Spleen (tissue), 7 donors: ENCODE data around the gene HCN3.

Source experiments
- POLR2A ChIP-seq, 3 donors: fragments of 450-650 bp; IDR thresholded peaks; one replicate each; pipeline ENCODE4 v1.5.1; 2017; ENCODE audit warnings: antibody characterized with exemption in 3 of 3, mild to moderate bottlenecking in 1 of 3
- POLR2AphosphoS5 ChIP-seq, 3 donors: sonication (generic); formaldehyde crosslinking; IDR thresholded peaks; one replicate each; pipeline ENCODE4 v1.5.1; 2017; ENCODE audit warnings: antibody characterized with exemption in 3 of 3
- TF ChIP-seq, protein P1 (sequence below), 11 experiments: fragments of 200-600 bp in 7 of 11; fragments of 450-650 bp in 4 of 11; sonication (generic) in 4 of 11; IDR thresholded peaks in 8 of 11; conservative IDR thresholded peaks in 3 of 11; 1 replicate in 7 of 11; 2 replicates in 4 of 11; pipeline versions ENCODE4 v1.4.0 to v1.8.0; 2016 to 2021; ENCODE audit warnings: antibody characterized with exemption in 11 of 11, inconsistent platforms in 4 of 11, mild to moderate bottlenecking in 1 of 11
- donor health status: DM: no; HTN: no; CAD: no; lungs with moderate emphysema.
- donor health status: DM: no; HTN: no; CAD: no.
- donor health status: DM: no; HTN: no; CAD: no.

- TF ChIP-seq, protein P1, sequence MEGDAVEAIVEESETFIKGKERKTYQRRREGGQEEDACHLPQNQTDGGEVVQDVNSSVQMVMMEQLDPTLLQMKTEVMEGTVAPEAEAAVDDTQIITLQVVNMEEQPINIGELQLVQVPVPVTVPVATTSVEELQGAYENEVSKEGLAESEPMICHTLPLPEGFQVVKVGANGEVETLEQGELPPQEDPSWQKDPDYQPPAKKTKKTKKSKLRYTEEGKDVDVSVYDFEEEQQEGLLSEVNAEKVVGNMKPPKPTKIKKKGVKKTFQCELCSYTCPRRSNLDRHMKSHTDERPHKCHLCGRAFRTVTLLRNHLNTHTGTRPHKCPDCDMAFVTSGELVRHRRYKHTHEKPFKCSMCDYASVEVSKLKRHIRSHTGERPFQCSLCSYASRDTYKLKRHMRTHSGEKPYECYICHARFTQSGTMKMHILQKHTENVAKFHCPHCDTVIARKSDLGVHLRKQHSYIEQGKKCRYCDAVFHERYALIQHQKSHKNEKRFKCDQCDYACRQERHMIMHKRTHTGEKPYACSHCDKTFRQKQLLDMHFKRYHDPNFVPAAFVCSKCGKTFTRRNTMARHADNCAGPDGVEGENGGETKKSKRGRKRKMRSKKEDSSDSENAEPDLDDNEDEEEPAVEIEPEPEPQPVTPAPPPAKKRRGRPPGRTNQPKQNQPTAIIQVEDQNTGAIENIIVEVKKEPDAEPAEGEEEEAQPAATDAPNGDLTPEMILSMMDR (IDR thresholded peaks at IDR 0.05 in 8 of 11, conservative IDR thresholded peaks at IDR 0.05 in 3 of 11), result peak; percentile 77 to 99 (median 98)
- TF ChIP-seq POLR2A (IDR thresholded peaks at IDR 0.05) (no peak), POLR2AphosphoS5 (IDR thresholded peaks at IDR 0.05) (peak; percentile 68 to 82 (median 71))
Observed at GRCh38 chr1:155322953-155323728, 45.9 kb downstream of the HCN3 start.
